ENCODE results near the gene RFX2.
"Not testable (repeated sequence)": the region's sequence is repeated elsewhere in the genome, so short reads cannot be mapped to it uniquely, and the experiment has no call there.

Gene RFX2

GRCh38 chr19:6033744-6034264, 76.5 kb downstream of the RFX2 start:
- no peak for DNase-seq

- DNase-seq: no peak
These were observed 77.5 kb downstream of the RFX2 start for GRCh38 chr19:6032827-6033226.

GRCh38 chr19:6032381-6032780, 77.9 kb downstream of the RFX2 start:
- no peak for DNase-seq

- DNase-seq: no peak
These were observed 80.1 kb downstream of the RFX2 start for GRCh38 chr19:6030214-6030507.

- DNase-seq: no peak
These were observed 83.7 kb downstream of the RFX2 start for GRCh38 chr19:6026390-6027227.

- not testable (repeated sequence) for DNase-seq
These were observed 85.5 kb downstream of the RFX2 start for GRCh38 chr19:6024756-6025155.

- DNase-seq: no peak
These were observed 86.4 kb downstream of the RFX2 start for GRCh38 chr19:6023936-6024335.

GRCh38 chr19:6023085-6023682, 87.1 kb downstream of the RFX2 start:
- DNase-seq: no peak

GRCh38 chr19:6022570-6023064, 87.7 kb downstream of the RFX2 start:
- DNase-seq: no peak

GRCh38 chr19:6021878-6022569, 88.3 kb downstream of the RFX2 start:
- DNase-seq: peak; percentile 86

GRCh38 chr19:6020972-6021805, 89.1 kb downstream of the RFX2 start:
- DNase-seq: no peak

GRCh38 chr19:6020166-6020882, 90.0 kb downstream of the RFX2 start:
- no peak for DNase-seq

GRCh38 chr19:6018786-6019185, 91.5 kb downstream of the RFX2 start:
- DNase-seq: peak; percentile 25

- DNase-seq: no peak
These were observed 92.7 kb downstream of the RFX2 start for GRCh38 chr19:6017576-6017975.

- DNase-seq: no peak
These were observed 94.3 kb downstream of the RFX2 start for GRCh38 chr19:6015841-6016545.

- no peak for DNase-seq
These were observed 95.7 kb downstream of the RFX2 start for GRCh38 chr19:6014551-6015135.

GRCh38 chr19:6012426-6013170, 97.7 kb downstream of the RFX2 start:
- no peak for DNase-seq

- no peak for DNase-seq
These were observed 98.5 kb downstream of the RFX2 start for GRCh38 chr19:6011794-6012193.

GRCh38 chr19:6011206-6011605, 99.1 kb downstream of the RFX2 start:
- DNase-seq: no peak

- DNase-seq: no peak
These were observed 100.2 kb downstream of the RFX2 start for GRCh38 chr19:6010107-6010506.
